Measurements from ENCODE around the gene C22orf23. TPM values are rescaled to one million over a fixed set of nuclear protein-coding genes. Genes with fewer than 3 reads are reported as not detected.

Gene C22orf23
- total RNA-seq, 2 donors from 2014 or later: 0.33 TPM; not detected in 1

DNA sequence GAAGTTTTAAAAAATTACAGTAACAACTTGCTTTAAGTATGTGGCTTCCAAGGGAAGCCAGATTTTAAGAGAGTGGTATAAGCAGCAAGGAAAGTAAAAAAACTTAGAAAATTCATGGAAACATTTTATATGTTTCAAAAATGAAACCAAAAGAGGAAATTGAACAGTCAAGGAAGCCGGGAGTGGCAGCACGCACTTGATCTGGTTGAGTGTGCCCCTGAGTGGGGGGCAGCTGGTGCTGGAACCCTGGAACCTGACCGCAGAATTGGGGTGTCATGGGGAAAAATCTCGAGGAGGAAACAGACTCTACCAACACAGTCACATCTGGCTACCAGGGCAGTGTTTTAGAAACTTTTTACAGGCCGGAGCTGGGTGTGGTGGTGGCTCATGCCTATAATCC, 33.3 kb downstream of the C22orf23 start:
- peak overlapping the region; percentile 58 for H3K4me3 Mint-ChIP-seq
- ATAC-seq (no peak), DNase-seq (ENCODE audit: low spot score) (no peak)
- H3K27ac Mint-ChIP-seq: peak overlapping the region; percentile 69 to 93
- H3K4me1 Mint-ChIP-seq (ENCODE audit: low read depth in 2 of 2): peaks cover 4 to 5% of the 10 kb centered on the region in 2 donors
- H3K9me3 Mint-ChIP-seq: no peaks in the 10 kb centered on the region
- no peaks in the 10 kb centered on the region for H3K36me3 Mint-ChIP-seq
- H3K27me3 Mint-ChIP-seq: no peaks in the 10 kb centered on the region

DNA sequence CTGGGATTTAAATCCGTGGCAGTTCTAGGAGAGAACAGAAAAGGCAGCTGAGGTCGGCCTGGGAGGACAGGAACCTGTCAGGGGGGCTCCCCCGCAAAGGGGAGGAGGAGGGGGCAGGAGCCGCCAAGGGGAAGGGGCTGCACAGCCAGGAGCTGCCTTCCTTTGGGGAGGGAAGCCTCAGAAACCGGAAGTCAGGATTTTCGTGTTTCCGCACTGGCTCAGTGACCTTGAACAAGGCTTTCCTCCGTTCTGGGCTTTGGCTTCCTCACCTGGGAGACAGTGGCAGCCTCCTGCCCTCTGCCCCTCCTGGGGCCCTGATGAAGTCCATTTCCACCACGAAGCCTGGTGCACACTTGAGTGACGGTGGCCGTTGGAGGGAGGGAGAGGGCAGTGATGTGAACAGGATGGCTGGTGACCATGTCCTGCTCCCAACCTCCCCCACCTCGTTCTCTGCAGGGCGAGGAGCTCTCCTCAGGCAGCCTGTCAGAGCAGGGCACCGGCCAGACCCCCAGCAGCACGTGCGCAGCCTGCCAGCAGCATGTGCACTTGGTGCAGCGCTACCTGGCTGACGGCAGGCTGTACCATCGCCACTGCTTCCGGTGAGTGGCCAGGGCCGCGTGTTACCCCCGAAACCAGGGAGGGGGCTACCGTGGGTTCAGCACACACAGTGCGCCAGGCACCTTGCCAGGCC, 34.7 kb downstream of the C22orf23 start:
- H3K4me1 Mint-ChIP-seq (ENCODE audit: low read depth in 2 of 2): peaks cover 4 to 5% of the 10 kb centered on the region in 2 donors
- no peaks in the 10 kb centered on the region for H3K27me3 Mint-ChIP-seq
- DNase-seq (ENCODE audit: low spot score): no peak
- ATAC-seq: no peak
- no peaks in the 10 kb centered on the region for H3K36me3 Mint-ChIP-seq
- no peak overlapping the region for H3K4me3 Mint-ChIP-seq
- no peaks in the 10 kb centered on the region for H3K9me3 Mint-ChIP-seq
- H3K27ac Mint-ChIP-seq: no peak overlapping the region

DNA sequence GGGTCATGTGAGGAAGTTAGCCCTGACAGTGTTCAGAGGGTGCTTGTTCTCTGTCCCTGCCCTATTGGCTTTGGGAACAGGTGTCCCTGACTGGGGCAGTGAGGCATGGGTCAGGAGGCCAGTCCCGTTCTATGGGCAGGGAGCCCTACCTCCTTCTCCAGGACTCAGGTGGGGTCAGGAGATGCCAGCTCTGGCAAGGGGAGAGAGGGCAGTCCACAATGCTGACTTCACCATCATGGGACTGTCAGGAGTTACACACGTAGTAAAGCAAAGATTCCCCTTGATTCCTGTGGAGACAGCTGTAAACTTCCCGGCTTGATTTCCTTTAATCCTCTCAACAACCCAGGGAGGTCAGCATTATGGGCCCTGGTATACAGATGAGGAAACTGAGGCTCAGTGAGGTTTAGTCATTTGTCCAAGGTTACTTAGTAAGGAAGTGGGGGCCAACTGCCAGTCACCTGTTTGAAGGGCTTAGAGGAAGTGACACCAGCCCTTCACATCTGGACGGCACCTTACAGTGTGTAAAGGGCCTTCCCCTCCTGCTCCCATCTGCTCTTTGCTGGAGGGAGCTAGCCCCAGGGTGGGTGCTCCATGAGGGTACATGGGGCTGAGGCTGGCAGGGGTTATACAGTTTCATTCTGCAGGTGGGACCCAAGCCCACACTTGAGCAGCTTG, 35.4 kb downstream of the C22orf23 start:
- ATAC-seq (no peak), DNase-seq (ENCODE audit: low spot score) (no peak)
- H3K4me3 Mint-ChIP-seq: no peak overlapping the region
- H3K27me3 Mint-ChIP-seq: no peaks in the 10 kb centered on the region
- no peaks in the 10 kb centered on the region for H3K9me3 Mint-ChIP-seq
- no peak overlapping the region for H3K27ac Mint-ChIP-seq
- H3K4me1 Mint-ChIP-seq (ENCODE audit: low read depth in 2 of 2): peaks cover 4 to 5% of the 10 kb centered on the region in 2 donors
- H3K36me3 Mint-ChIP-seq: no peaks in the 10 kb centered on the region

DNA sequence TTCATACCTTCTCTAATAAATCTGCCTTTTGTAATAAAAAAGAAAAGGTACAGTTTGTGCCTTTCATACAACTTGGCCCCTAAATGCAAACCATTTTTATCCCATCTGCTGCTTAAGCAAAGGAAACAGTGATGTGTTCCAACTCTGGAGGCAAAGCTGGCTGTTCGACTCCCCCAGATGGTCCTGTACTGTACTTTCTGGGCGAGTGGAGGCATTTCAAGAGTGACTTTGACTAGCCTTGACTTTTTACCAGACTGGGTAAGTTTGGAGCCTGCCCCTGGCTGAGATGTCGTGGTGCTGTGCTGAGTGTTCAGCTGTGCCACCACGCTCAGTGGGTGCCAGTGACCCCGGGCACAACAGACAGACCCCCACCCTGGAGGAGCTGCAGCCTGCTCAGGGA, 37.1 kb downstream of the C22orf23 start:
- Mint-ChIP-seq H3K27me3 (no peaks in the 10 kb centered on the region), H3K27ac (no peak overlapping the region), H3K4me3 (no peak overlapping the region), H3K36me3 (no peaks in the 10 kb centered on the region), H3K4me1 (ENCODE audit: low read depth in 2 of 2) (peaks cover 4 to 5% of the 10 kb centered on the region in 2 donors), H3K9me3 (no peaks in the 10 kb centered on the region)
- no peak for ATAC-seq
- DNase-seq (ENCODE audit: low spot score): no peak

DNA sequence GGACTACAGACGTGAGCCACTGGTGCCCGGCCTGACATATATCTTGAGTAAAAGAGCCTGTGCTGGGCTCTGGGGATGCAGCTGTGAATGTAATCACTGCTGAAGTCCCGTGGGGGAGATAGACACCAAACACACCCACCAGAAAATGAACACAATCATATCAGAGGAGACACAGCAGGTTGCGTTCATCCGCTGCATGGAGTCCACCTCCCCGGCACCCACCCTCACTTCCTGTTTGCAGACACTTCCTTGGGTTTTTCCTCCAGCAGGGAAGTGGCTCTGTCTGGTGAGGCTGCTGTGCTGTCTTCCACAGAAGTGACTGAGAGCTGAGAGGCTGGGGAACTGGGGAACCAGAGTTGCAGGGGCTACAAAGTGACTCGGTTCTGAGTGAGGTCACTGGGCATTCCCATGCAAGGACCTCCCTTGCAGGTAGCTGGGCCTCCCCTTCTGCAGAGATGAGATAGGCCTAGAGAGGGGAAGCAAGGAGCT, 40.1 kb downstream of the C22orf23 start:
- no peaks in the 10 kb centered on the region for H3K36me3 Mint-ChIP-seq

DNA sequence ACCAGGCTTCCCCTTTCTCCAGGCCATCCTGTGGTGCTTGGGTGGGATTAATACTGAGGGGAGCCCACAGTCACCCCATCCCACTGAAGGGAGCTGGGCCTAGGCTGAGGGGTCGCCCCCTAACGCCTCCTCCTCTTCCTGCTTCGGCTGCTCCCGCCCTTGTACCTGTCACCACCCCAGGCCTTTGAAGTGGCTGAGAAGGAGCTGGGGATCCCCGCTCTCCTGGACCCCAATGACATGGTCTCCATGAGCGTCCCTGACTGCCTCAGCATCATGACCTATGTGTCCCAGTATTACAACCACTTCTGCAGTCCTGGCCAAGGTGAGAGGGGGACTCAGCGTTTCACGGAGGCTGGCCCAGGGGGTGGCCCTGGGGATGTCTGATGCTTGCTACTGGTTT, 41.2 kb downstream of the C22orf23 start:
- no peaks in the 10 kb centered on the region for H3K27me3 Mint-ChIP-seq
- peaks cover 13% of the 10 kb centered on the region in 2 donors for H3K4me1 Mint-ChIP-seq (ENCODE audit: low read depth in 2 of 2)
- no peaks in the 10 kb centered on the region for H3K9me3 Mint-ChIP-seq
- DNase-seq (ENCODE audit: low spot score) (no peak), ATAC-seq (peak in 1 of 2 donors; percentile 9)
- no peaks in the 10 kb centered on the region for H3K36me3 Mint-ChIP-seq
- H3K27ac Mint-ChIP-seq: peak overlapping the region in 1 of 2 donors; percentile 33
- no peak overlapping the region for H3K4me3 Mint-ChIP-seq

More for the DNA sequence above, 40.1 kb downstream of the C22orf23 start:
- Mint-ChIP-seq H3K27me3 (no peaks in the 10 kb centered on the region), H3K9me3 (no peaks in the 10 kb centered on the region), H3K4me1 (ENCODE audit: low read depth in 2 of 2) (peaks cover 4 to 5% of the 10 kb centered on the region in 2 donors), H3K4me3 (no peak overlapping the region), H3K27ac (no peak overlapping the region)
- no peak for DNase-seq (ENCODE audit: low spot score)
- no peak for ATAC-seq

DNA sequence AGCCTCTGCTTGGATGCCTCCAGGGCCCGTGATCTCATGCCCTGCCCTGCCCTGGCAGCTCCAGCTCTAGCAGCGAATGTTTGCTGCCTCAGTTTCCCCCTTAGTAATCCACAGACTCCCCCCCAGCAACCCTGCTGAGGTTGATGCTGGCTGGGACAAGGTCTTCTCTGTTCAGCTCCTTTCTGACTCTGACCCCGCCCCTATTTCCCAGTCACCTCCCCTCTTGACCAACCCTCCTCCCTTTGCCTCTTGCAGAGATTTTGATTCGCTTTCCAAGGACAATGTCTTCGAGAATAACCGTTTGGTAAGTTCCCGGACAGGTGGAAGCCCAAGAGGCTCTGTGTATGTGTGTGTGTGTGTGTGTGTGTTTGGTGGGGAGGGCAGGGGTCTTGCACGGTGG, 41.7 kb downstream of the C22orf23 start:
- no peak overlapping the region for H3K4me3 Mint-ChIP-seq

DNA sequence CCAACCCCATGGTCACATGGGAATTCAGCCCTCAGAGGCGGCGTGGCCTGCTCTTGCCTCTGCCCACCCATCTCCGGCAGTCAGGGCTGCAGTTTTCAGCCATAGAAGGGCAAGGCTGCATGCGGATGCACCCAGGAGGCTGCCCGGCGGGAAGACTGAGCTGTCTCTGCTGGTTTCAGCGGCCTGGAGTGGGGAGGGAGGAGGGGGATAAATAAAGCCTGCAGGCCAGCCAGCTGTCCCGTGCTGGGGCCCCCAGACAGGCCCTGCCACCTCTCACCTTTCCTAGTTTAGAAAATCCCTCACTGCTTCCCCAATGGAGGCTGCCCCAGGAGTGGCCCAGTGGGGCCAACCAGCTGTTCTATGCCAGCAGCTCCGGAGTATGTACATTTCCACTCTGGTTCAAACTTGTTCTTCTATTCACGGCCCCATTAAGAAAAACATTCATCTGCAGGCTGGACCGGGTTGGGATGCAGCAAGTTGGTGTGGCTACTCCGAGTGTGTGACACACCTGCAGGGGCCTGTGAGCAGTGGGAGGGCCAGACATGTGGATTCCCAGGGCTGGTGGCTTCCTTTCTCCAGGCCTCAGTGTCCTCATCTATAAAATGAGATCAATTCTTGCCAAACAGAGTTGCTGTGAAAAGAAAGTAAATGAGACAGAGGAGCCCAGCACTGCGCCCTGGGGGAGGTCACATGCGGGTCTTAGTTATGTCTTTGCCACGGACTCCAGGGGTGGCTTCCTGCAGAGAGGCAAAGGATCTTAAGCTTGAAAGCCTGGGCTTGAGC, 42.3 kb downstream of the C22orf23 start:
- no peak overlapping the region for H3K4me3 Mint-ChIP-seq
- H3K36me3 Mint-ChIP-seq: no peaks in the 10 kb centered on the region
- H3K27ac Mint-ChIP-seq: no peak overlapping the region
- no peaks in the 10 kb centered on the region for H3K9me3 Mint-ChIP-seq
- H3K4me1 Mint-ChIP-seq (ENCODE audit: low read depth in 2 of 2): peaks cover 15 to 17% of the 10 kb centered on the region in 2 donors
- no peaks in the 10 kb centered on the region for H3K27me3 Mint-ChIP-seq
- no peak for ATAC-seq
- DNase-seq (ENCODE audit: low spot score): no peak

More for the DNA sequence above, 41.7 kb downstream of the C22orf23 start:
- DNase-seq (ENCODE audit: low spot score) (no peak), ATAC-seq (no peak)
- Mint-ChIP-seq H3K27me3 (no peaks in the 10 kb centered on the region), H3K36me3 (no peaks in the 10 kb centered on the region), H3K27ac (no peak overlapping the region), H3K4me1 (ENCODE audit: low read depth in 2 of 2) (peaks cover 15 to 17% of the 10 kb centered on the region in 2 donors), H3K9me3 (no peaks in the 10 kb centered on the region)

DNA sequence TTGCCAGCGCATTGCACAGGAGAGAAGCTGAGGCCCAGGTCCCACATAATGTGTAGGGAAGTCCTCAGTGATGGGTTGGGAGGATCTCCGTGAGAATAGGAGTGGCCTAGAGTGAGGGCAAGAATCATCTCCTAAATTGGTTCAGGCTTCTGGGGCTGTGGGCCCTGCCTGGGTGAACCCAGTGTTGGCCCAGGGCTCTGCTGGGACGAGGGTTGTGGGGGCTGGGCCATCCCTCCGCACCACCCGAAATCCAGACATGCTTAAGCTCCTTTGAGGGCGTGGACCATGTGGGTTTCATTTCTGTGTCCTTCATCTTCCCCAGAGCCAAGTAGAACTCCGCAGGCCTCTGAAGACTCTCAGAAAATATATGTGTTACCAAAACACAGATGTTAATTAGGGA, 43.6 kb downstream of the C22orf23 start:
- Mint-ChIP-seq H3K4me1 (ENCODE audit: low read depth in 2 of 2) (peaks cover 23 to 25% of the 10 kb centered on the region in 2 donors), H3K4me3 (no peak overlapping the region), H3K9me3 (no peaks in the 10 kb centered on the region), H3K36me3 (no peaks in the 10 kb centered on the region), H3K27ac (no peak overlapping the region), H3K27me3 (no peaks in the 10 kb centered on the region)
- DNase-seq (ENCODE audit: low spot score): no peak
- no peak for ATAC-seq

DNA sequence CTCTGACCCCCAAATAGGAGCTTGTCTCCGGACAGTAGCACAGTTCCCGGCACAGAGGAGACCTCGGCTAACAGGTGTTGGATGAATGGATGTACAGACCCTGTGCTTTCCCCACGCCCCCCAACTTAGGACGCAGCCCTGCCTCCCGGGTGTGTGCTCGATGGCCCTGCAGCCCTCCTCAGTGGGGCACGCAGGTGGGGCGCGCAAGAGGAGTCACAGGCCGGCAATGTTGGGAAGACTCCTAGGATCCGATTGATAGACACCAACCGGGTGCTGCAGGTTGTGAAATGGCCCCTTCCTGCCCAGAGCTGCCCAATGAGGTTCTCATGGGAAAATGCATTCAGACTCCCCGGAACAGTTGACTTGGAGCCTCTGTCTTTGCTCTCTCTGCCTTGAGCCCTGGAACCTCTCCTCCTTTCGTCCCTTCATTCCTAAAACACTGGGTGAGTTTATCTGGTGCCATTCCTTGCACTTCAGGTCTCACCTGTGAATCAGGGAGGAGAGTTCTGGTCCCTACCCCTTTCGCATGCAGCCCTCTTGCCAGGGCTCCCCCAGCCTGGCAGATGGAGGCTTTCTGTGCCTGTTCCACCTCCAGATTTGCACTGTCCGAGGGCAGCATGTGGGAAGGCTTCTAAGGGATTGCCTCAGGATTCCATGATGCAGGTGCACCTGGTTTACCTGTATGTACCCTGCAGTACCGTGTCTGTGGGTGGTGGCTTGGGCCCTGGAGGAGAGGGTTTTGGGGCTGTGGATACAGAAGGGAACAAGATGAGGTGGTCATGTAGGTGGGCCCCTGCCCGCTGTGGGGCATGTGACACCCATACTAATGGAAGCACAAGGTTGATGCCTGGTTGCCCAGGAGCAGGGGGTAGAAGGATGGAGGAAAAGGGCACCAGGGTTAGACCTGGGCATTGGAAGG, 46.1 kb downstream of the C22orf23 start:
- peaks cover 24 to 25% of the 10 kb centered on the region in 2 donors for H3K4me1 Mint-ChIP-seq (ENCODE audit: low read depth in 2 of 2)
- no peaks in the 10 kb centered on the region for H3K9me3 Mint-ChIP-seq
- DNase-seq (ENCODE audit: low spot score): no peak
- peak overlapping the region; percentile 13 to 59 for H3K27ac Mint-ChIP-seq
- no peaks in the 10 kb centered on the region for H3K27me3 Mint-ChIP-seq
- H3K4me3 Mint-ChIP-seq: peak overlapping the region; percentile 80
- ATAC-seq: no peak
- H3K36me3 Mint-ChIP-seq: no peaks in the 10 kb centered on the region

DNA sequence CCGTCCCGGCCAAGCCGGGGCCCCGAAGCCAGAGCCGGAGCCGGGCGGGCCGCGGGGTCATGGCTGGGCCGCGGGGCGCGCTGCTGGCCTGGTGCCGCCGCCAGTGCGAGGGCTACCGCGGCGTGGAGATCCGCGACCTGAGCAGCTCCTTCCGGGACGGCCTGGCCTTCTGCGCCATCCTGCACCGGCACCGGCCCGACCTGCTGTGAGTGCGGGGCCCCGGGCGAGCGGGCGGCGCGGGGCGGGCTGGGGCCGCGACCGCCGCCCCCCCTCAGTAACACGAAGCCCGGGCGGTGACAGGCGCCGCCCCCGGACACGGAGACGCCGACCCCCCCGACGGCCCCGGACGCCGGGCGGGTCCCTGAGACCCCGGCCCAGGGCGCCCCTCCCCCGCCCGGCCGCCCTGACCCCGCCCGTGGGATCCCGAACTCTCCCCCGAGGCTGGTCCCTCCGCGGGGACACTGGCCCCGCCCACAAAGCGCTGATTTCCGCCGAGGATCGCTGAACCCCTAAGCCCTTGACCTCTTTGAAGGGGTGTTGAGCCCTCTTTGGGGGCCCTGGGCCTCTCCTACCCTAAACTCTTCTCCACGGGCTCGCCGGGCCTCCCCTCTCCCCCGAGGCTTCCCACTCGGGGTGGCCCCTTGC, 46.9 kb downstream of the C22orf23 start:
- no peaks in the 10 kb centered on the region for H3K9me3 Mint-ChIP-seq
- no peaks in the 10 kb centered on the region for H3K27me3 Mint-ChIP-seq
- no peak for DNase-seq (ENCODE audit: low spot score)
- peak overlapping the region; percentile 13 to 59 for H3K27ac Mint-ChIP-seq
- peaks cover 24 to 25% of the 10 kb centered on the region in 2 donors for H3K4me1 Mint-ChIP-seq (ENCODE audit: low read depth in 2 of 2)
- ATAC-seq: peak; percentile 46
- no peaks in the 10 kb centered on the region for H3K36me3 Mint-ChIP-seq
- peak overlapping the region; percentile 80 for H3K4me3 Mint-ChIP-seq

DNA sequence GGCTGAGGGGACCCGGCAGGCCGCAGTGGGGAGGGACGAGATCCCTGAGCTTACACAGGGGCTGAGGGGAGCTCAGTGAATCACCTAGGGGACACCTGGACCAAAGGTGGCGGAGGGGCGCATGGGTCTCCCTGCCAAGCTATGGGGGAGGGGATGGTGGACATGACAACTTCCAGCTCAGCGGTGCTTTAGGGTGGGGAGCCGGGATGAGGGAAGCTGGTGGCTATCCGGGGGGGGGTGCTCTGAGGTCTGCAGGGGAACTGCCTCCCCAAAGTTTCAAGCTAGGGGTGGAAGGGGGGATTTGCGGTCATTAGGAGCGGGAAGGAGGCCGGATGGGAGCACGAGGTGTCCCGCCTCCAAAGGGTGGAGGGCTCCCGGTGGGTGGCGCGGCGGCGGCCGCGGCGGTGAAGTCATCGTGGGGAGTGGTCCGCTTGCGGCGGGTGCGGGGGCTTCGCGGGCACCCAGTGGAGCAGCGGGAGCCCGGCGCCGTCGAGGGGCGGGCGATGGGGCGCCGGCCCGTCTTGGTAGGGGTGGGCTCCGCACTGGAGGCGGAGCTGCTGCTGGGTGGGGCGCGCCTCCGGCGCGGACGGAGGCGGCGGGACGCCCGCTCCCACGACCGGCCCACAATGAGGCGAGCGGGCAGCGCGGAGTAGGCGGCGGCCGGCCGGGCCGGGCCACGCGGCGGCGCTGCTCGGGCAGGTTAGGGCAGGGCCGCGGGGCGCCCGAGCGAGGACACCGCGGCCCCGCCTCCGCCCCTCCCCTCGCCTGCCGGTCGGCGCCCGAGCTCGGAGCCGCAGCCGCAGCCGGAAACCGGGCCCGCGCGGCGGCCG, 47.7 kb downstream of the C22orf23 start, which contains the start of gene MICALL1:
Gene MICALL1 (plus strand): TSS at position 764 of the 830 bp plus-strand sequence. CDS start 126 bp downstream, outside the sequence.
- ATAC-seq: peak; percentile 92 to 95
- Mint-ChIP-seq H3K36me3 (no peaks in the 10 kb centered on the region), H3K4me1 (ENCODE audit: low read depth in 2 of 2) (peaks cover 24 to 25% of the 10 kb centered on the region in 2 donors), H3K27me3 (no peaks in the 10 kb centered on the region), H3K9me3 (no peaks in the 10 kb centered on the region), H3K4me3 (peak within 1 kb of the TSS; percentile 80), H3K27ac (peak within 1 kb of the TSS; percentile 66 to 73)
- DNase-seq (ENCODE audit: low spot score): peak; percentile 82
